NT2/D1 (cell line): ENCODE measurements around the gene GNG14.
A peak's percentile ranks its signal among the peaks of the same experiment; 100 is the strongest.
"Not testable (repeated sequence)": the region's sequence is repeated elsewhere in the genome, so short reads cannot be mapped to it uniquely, and the experiment has no call there.

Experiments used
- DNase-seq: peaks from one replicate; pipeline ENCODE4 v3.0.0-alpha.2; 2011; ENCODE audit warnings: low read depth, low spot score
- H3K27me3 ChIP-seq: 2 replicates; pipeline ENCODE4 v1.6.0; 2011; ENCODE audit warnings: mild to moderate bottlenecking; ENCODE audit not compliant: insufficient read length, insufficient read depth
- H3K36me3 ChIP-seq: 2 replicates; pipeline ENCODE4 v1.6.1; 2011; ENCODE audit warnings: mild to moderate bottlenecking, low read length, mixed read lengths; ENCODE audit not compliant: insufficient read depth, insufficient read length
- H3K4me1 ChIP-seq: 2 replicates; pipeline ENCODE4 v1.5.1; 2011; ENCODE audit not compliant: insufficient read depth, insufficient read length
- H3K4me3 ChIP-seq: 2 replicates; pipeline ENCODE4 v1.5.1; 2011; ENCODE audit warnings: low read depth; ENCODE audit not compliant: insufficient read length
- H3K9ac ChIP-seq: 2 replicates; pipeline ENCODE4 v1.6.0; 2011; ENCODE audit warnings: low read depth; ENCODE audit not compliant: insufficient read length
- H3K9me3 ChIP-seq: 2 replicates; pipeline ENCODE4 v1.5.1; 2011; ENCODE audit warnings: mild to moderate bottlenecking, low read length; ENCODE audit not compliant: insufficient read depth
- SUZ12 ChIP-seq: IDR thresholded peaks from 2 replicates; pipeline ENCODE4 v1.6.1; 2011; ENCODE audit not compliant: insufficient read length, insufficient read depth; ENCODE audit errors: extremely low read depth
- YY1 ChIP-seq: IDR thresholded peaks from 2 replicates; pipeline ENCODE4 v1.6.1; 2011; ENCODE audit not compliant: insufficient read length, insufficient read depth
- ZNF274 ChIP-seq: IDR thresholded peaks from 2 replicates; pipeline ENCODE4 v1.6.1; 2011; ENCODE audit warnings: mild to moderate bottlenecking, low read depth, low read length

Gene GNG14

GRCh38 chr19:12676384-12676792 lies 11.4 kb upstream of the GNG14 start:
- Histone ChIP-seq H3K36me3 (peaks cover 81% of the 10 kb centered on the region), H3K27me3 (no peaks in the 10 kb centered on the region), H3K9ac (no peak overlapping the region), H3K4me3 (no peak overlapping the region), H3K9me3 (no peaks in the 10 kb centered on the region), H3K4me1 (peaks cover 12% of the 10 kb centered on the region)
- TF ChIP-seq ZNF274 (no peak), SUZ12 (no peak), YY1 (no peak)
- DNase-seq = peak; percentile 87

- peaks cover 12% of the 10 kb centered on the region for H3K4me1 ChIP-seq
- H3K36me3 ChIP-seq = peaks cover 78% of the 10 kb centered on the region
- DNase-seq = no peak
- no peak overlapping the region for H3K9ac ChIP-seq
- TF ChIP-seq ZNF274 = no peak
- TF ChIP-seq YY1 = no peak
- TF ChIP-seq SUZ12 = no peak
- no peaks in the 10 kb centered on the region for H3K27me3 ChIP-seq
- no peak overlapping the region for H3K4me3 ChIP-seq
- H3K9me3 ChIP-seq = no peaks in the 10 kb centered on the region
Measured at GRCh38 chr19:12676928-12677327, 10.9 kb upstream of the GNG14 start.

GRCh38 chr19:12678039-12678438 lies 9.8 kb upstream of the GNG14 start:
- not testable (repeated sequence) for DNase-seq, H3K4me3 ChIP-seq, H3K27me3 ChIP-seq, H3K9me3 ChIP-seq, H3K9ac ChIP-seq
- peaks cover 12% of the 10 kb centered on the region for H3K4me1 ChIP-seq
- H3K36me3 ChIP-seq = peaks cover 69% of the 10 kb centered on the region

GRCh38 chr19:12680034-12680433 lies 7.8 kb upstream of the GNG14 start:
- Histone ChIP-seq H3K9ac (no peak overlapping the region), H3K4me3 (peak overlapping the region; percentile 6), H3K36me3 (peaks cover 63% of the 10 kb centered on the region), H3K4me1 (peaks cover 12% of the 10 kb centered on the region), H3K9me3 (no peaks in the 10 kb centered on the region), H3K27me3 (no peaks in the 10 kb centered on the region)
- DNase-seq = no peak
- TF ChIP-seq ZNF274 (no peak), SUZ12 (no peak), YY1 (no peak)

- Histone ChIP-seq H3K4me1 (peaks cover 6% of the 10 kb centered on the region), H3K27me3 (no peaks in the 10 kb centered on the region), H3K36me3 (peaks cover 50% of the 10 kb centered on the region), H3K9ac (peak within 1 kb of the TSS; percentile 97), H3K4me3 (peak within 1 kb of the TSS; percentile 89), H3K9me3 (no peaks in the 10 kb centered on the region)
- TF ChIP-seq ZNF274 (no peak), SUZ12 (no peak), YY1 (peak; percentile 93)
- peak; percentile 98 for DNase-seq
Measured at GRCh38 chr19:12681074-12681987, 6.5 kb upstream of the GNG14 start, which contains the start of gene DHPS. Gene DHPS (minus strand): TSS chr19:12681880. CDS start chr19:12681766, 114 bp downstream.

GRCh38 chr19:12685831-12686230 lies 2.0 kb upstream of the GNG14 start:
- no peak for TF ChIP-seq SUZ12
- TF ChIP-seq YY1 = no peak
- no peak for TF ChIP-seq ZNF274
- H3K4me1 ChIP-seq = peaks cover 4% of the 10 kb centered on the region
- no peak for DNase-seq
- no peak overlapping the region for H3K4me3 ChIP-seq
- peaks cover 45% of the 10 kb centered on the region for H3K36me3 ChIP-seq
- no peaks in the 10 kb centered on the region for H3K27me3 ChIP-seq
- H3K9ac ChIP-seq = no peak overlapping the region
- H3K9me3 ChIP-seq = no peaks in the 10 kb centered on the region

- Histone ChIP-seq H3K9me3 (no peaks in the 10 kb centered on the region), H3K27me3 (no peaks in the 10 kb centered on the region), H3K9ac (no peak overlapping the region), H3K4me1 (peaks cover 4% of the 10 kb centered on the region), H3K36me3 (peaks cover 56% of the 10 kb centered on the region), H3K4me3 (no peak overlapping the region)
- TF ChIP-seq SUZ12 (no peak), YY1 (no peak), ZNF274 (no peak)
- no peak for DNase-seq
Measured at GRCh38 chr19:12689012-12689411, 1.2 kb downstream of the GNG14 start.
